AG04449 (cell line): ENCODE data around the gene AHI1.
"Not testable (repeated sequence)": the region's sequence is repeated elsewhere in the genome, so short reads cannot be mapped to it uniquely, and the experiment has no call there.

Experiments
- CTCF ChIA-PET: fragments of 350-600 bp; formaldehyde crosslinking; extraction: SDS; loops from one replicate; lab custom pipeline; 2021; ENCODE audit warnings: antibody characterized with exemption; lab: Yijun Ruan, JAX
- POLR2A ChIA-PET: fragments of 400-600, 350-600 bp; formaldehyde crosslinking; extraction: SDS; loops from one replicate; lab custom pipeline; 2020; ENCODE audit warnings: antibody characterized with exemption, inconsistent platforms; lab: Yijun Ruan, JAX
- DNase-seq: peaks from one replicate; pipeline ENCODE4 v3.0.0-alpha.2; 2010; ENCODE audit warnings: low read depth, low spot score
- H3K4me3 ChIP-seq: 2 replicates; pipeline ENCODE4 v1.5.1; 2011; ENCODE audit warnings: low read depth, mild to moderate bottlenecking, control low read depth, low read length
- CTCF ChIP-seq: IDR thresholded peaks from one replicate; pipeline ENCODE4 v1.5.1; 2011; ENCODE audit warnings: mild to moderate bottlenecking, moderate library complexity, low read length, control low read depth, inconsistent platforms; ENCODE audit not compliant: insufficient read depth; ENCODE audit errors: missing control alignments

The AHI1 gene

DNA sequence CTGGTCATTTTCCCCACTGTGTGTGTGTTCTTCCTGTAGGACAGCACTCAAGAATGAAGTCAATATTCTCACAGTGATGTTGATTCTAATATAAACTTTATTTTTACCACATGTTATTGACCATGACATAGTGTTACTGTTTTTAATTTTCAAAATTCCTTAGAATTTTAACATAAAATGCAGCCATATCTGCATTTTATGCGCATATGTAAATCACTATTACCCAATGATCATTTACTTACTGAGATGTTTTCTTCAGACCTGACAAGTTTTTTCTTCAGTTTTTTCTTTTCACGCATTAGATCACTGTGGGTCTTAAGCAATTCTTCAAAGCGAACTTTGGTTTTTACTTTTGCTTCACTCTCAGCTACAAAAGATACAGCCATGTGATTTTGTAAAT, 7.2 kb downstream of the AHI1 start:
- POLR2A ChIA-PET: no interaction called here
- no peak for TF ChIP-seq CTCF
- H3K4me3 ChIP-seq: no peak overlapping the region
- DNase-seq: no peak
- CTCF ChIA-PET: no interaction called here

DNA sequence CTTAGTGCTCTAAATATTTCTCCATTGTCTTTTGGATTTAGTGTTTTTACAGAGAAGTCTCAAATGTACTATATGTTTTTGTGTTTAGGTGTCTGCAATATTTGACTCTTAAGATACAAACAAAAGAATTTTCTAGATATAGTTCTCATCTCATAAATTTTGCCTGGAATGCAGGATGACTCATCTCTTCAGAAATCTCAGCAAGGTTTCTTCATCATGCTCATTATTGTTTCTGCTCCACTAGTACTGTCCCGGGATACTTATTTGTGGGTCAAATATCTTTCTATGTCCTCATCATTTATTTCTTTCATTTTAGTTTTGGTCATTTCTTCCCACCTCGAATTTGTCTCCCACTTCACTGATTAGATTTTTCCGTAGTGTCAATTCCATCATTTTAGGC, 9.5 kb downstream of the AHI1 start:
- H3K4me3 ChIP-seq: no peak overlapping the region
- ChIA-PET CTCF (no interaction called here), POLR2A (no interaction called here)
- no peak for DNase-seq
- no peak for TF ChIP-seq CTCF

DNA sequence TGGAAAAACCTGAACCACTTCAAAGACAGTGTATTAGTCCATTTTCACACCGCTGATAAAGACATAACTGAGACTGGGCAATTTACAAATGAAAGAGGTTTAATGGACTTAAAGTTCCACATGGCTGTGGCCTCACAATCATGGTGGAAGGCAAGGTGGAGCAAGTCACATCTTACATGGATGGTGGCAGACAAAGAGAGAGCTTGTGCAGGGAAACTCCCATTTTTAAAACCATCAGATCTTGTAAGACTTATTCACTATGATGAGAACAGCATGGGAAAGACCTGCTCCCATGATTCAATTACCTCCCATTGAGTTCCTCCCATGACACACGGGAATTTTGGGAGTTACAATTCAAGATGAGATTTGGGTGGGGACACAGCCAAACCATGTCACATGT, 13.6 kb downstream of the AHI1 start:
- CTCF ChIA-PET: interaction anchor here (0.8 kb wide), 1 partner anchor 37 kb away, joined by 3 read pairs; no protein-coding TSS in a partner anchor
- POLR2A ChIA-PET: not testable (repeated sequence)

DNA sequence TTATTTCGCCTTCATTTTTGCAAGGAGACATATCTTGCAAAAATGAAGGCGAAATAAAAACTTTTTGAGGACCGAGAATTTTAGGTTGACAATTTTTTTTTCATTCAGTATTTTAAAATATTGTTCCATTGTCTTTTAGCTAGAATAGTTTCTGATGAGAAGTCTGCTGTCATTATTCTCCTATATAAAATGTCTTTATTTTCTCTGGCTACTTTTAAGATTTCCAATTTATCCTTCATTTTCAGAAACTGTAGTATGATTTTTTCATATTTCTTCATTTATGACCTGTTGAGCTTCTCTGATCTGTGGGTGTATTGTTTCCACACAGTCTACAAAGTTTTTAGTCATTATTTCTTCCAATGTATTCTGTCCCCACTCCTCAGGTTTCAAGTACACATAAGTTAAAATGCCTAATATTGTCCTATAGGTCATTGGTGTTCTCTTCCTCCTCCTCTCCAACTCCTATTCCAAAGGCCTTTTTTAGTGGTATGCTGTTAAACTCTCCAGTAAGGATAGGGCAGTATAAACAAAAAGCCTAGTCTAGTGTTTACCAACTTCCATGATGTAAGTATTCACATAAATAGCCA, 15.7 kb downstream of the AHI1 start:
- CTCF ChIA-PET: interaction anchor here (1.0 kb wide), 1 partner anchor 11 kb away, joined by 3 read pairs; no protein-coding TSS in a partner anchor

More for the DNA sequence above, 13.6 kb downstream of the AHI1 start:
- not testable (repeated sequence) for H3K4me3 ChIP-seq, DNase-seq

GRCh38 chr6:135479601-135480000, 17.9 kb downstream of the AHI1 start:
- DNase-seq: no peak
- H3K4me3 ChIP-seq: no peak overlapping the region
- TF ChIP-seq CTCF: no peak
- CTCF ChIA-PET: no interaction called here
- POLR2A ChIA-PET: no interaction called here

More for the DNA sequence above, 15.7 kb downstream of the AHI1 start:
- POLR2A ChIA-PET: no interaction called here
- H3K4me3 ChIP-seq: no peak overlapping the region
- no peak for DNase-seq
- TF ChIP-seq CTCF: no peak

DNA sequence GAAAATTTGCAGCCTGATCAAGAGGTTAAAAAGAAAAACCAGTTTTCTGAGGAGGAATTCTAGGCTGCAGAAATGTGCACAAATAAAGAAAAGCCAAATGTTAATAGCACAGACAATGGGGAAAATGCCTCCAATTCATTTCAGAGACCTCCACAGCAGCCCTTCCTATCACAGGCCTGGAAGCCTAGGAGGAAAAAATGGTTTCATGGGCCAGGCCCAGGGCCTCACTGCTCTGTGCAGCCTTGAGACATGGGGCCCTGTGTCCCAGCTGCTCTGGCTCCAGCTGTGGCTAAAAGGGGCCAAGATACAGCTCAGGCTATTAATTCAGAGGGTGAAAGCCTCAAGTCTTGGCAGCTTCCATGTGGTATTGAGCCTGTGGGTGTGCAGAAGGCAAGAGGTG, 18.9 kb downstream of the AHI1 start:
- no peak for DNase-seq
- H3K4me3 ChIP-seq: no peak overlapping the region
- ChIA-PET CTCF (no interaction called here), POLR2A (no interaction called here)
- no peak for TF ChIP-seq CTCF

GRCh38 chr6:135475292-135475886, 22.2 kb downstream of the AHI1 start:
- CTCF ChIA-PET: interaction anchor here (1.0 to 1.4 kb wide), 4 partner anchors 22 to 752 kb away, joined by 3 to 4 read pairs (median 4); no protein-coding TSS in a partner anchor
- H3K4me3 ChIP-seq: no peak overlapping the region
- DNase-seq: no peak
- POLR2A ChIA-PET: no interaction called here
- no peak for TF ChIP-seq CTCF
